ENCODE measurements around the gene CDC25B.
A peak's percentile ranks its signal among the peaks of the same experiment; 100 is the strongest.

The CDC25B gene

DNA sequence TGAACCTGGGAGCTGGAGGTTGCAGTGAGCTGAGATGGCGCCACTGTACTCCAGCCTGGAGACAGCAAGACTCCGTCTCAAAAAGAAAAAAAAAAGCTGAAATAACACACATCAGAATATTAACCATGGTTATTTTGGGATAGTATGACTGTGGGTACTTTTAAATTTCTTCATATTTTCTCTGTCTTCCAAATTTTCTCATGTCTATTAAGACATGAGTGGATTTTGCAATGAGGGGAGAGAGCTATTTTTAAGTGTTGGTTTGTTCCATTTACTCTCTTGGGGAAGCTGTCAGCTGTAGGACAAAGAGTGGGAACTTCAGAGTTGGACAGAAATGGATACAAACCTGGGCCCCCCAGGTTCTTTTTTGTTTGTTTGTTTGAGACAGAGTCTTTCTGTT, 38.8 kb upstream of the CDC25B start:
- H3K9me3 ChIP-seq (ENCODE audit: control insufficient read depth, insufficient read depth, low read length): no peaks in the 10 kb centered on the region
- no peaks in the 10 kb centered on the region for H3K36me3 ChIP-seq (ENCODE audit: insufficient read depth, low read length)
- H3K9ac ChIP-seq (ENCODE audit: low read depth, low read length): no peak overlapping the region
- peaks cover 5% of the 10 kb centered on the region; the same call in 1 of the 2 replicates for H3K4me1 ChIP-seq (ENCODE audit: insufficient read depth, low read length)

DNA sequence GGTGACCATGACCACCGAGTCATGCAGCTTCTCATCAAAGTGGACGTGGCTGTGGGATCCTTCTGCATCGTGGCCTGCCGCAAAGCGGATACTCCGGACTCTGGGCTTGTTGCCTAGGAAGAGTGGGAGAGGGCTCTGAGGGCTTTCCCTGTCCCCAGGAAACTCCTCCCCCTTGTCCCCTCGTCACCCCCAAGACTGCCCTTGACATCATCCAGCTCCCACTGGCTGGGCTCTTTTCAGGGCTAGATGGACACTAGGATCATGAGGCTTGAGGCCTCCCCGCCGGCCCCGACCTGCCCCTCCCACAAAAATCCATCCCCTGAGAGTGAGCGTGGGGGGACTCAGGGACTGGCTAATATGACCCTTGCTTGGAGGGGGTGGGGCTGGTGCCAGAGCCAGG, 37.5 kb upstream of the CDC25B start:
- Histone ChIP-seq H3K4me1 (ENCODE audit: insufficient read depth, low read length) (peaks cover 5% of the 10 kb centered on the region; the same call in 1 of the 2 replicates), H3K36me3 (ENCODE audit: insufficient read depth, low read length) (no peaks in the 10 kb centered on the region), H3K9ac (ENCODE audit: low read depth, low read length) (no peak overlapping the region)

GRCh38 chr20:3759316-3759823, 36.7 kb upstream of the CDC25B start:
- H3K4me1 ChIP-seq (ENCODE audit: insufficient read depth, low read length): peaks cover 5% of the 10 kb centered on the region; the same call in 1 of the 2 replicates
- no peak overlapping the region for H3K9ac ChIP-seq (ENCODE audit: low read depth, low read length)
- no peaks in the 10 kb centered on the region for H3K36me3 ChIP-seq (ENCODE audit: insufficient read depth, low read length)
- no peaks in the 10 kb centered on the region for H3K9me3 ChIP-seq (ENCODE audit: control insufficient read depth, insufficient read depth, low read length)

More for the DNA sequence above, 37.5 kb upstream of the CDC25B start:
- H3K9me3 ChIP-seq (ENCODE audit: control insufficient read depth, insufficient read depth, low read length): no peaks in the 10 kb centered on the region

GRCh38 chr20:3759884-3760283, 36.2 kb upstream of the CDC25B start:
- H3K4me1 ChIP-seq (ENCODE audit: insufficient read depth, low read length): peaks cover 5% of the 10 kb centered on the region; the same call in 1 of the 2 replicates
- no peaks in the 10 kb centered on the region for H3K36me3 ChIP-seq (ENCODE audit: insufficient read depth, low read length)
- no peaks in the 10 kb centered on the region for H3K9me3 ChIP-seq (ENCODE audit: control insufficient read depth, insufficient read depth, low read length)
- no peak overlapping the region for H3K9ac ChIP-seq (ENCODE audit: low read depth, low read length)

- Histone ChIP-seq H3K36me3 (ENCODE audit: insufficient read depth, low read length) (no peaks in the 10 kb centered on the region; the same call in 1 of the 2 replicates), H3K9me3 (ENCODE audit: control insufficient read depth, insufficient read depth, low read length) (no peaks in the 10 kb centered on the region), H3K9ac (ENCODE audit: low read depth, low read length) (no peak overlapping the region), H3K4me1 (ENCODE audit: insufficient read depth, low read length) (peaks cover 5% of the 10 kb centered on the region; the same call in 1 of the 2 replicates)
Observed at GRCh38 chr20:3760655-3761348, 35.3 kb upstream of the CDC25B start.

- H3K9ac ChIP-seq (ENCODE audit: low read depth, low read length): no peak overlapping the region
- no peaks in the 10 kb centered on the region for H3K9me3 ChIP-seq (ENCODE audit: control insufficient read depth, insufficient read depth, low read length)
- H3K4me1 ChIP-seq (ENCODE audit: insufficient read depth, low read length): peaks cover 5% of the 10 kb centered on the region
- no peaks in the 10 kb centered on the region; the same call in 1 of the 2 replicates for H3K36me3 ChIP-seq (ENCODE audit: insufficient read depth, low read length)
Observed at GRCh38 chr20:3763671-3764601, 32.2 kb upstream of the CDC25B start.

- Histone ChIP-seq H3K9me3 (ENCODE audit: control insufficient read depth, insufficient read depth, low read length) (no peaks in the 10 kb centered on the region), H3K4me1 (ENCODE audit: insufficient read depth, low read length) (peaks cover 5% of the 10 kb centered on the region), H3K36me3 (ENCODE audit: insufficient read depth, low read length) (no peaks in the 10 kb centered on the region; the same call in 1 of the 2 replicates), H3K9ac (ENCODE audit: low read depth, low read length) (no peak overlapping the region)
Observed at GRCh38 chr20:3764659-3765058, 31.5 kb upstream of the CDC25B start.

- H3K36me3 ChIP-seq (ENCODE audit: insufficient read depth, low read length): no peaks in the 10 kb centered on the region; the same call in 1 of the 2 replicates
- H3K9me3 ChIP-seq (ENCODE audit: control insufficient read depth, insufficient read depth, low read length): no peaks in the 10 kb centered on the region
- H3K9ac ChIP-seq (ENCODE audit: low read depth, low read length): no peak overlapping the region
- peaks cover 5% of the 10 kb centered on the region for H3K4me1 ChIP-seq (ENCODE audit: insufficient read depth, low read length)
Observed at GRCh38 chr20:3765171-3765882, 30.8 kb upstream of the CDC25B start.

GRCh38 chr20:3766422-3767109, 29.5 kb upstream of the CDC25B start:
- Histone ChIP-seq H3K4me1 (ENCODE audit: insufficient read depth, low read length) (no peaks in the 10 kb centered on the region; the same call in 1 of the 2 replicates), H3K9me3 (ENCODE audit: control insufficient read depth, insufficient read depth, low read length) (no peaks in the 10 kb centered on the region), H3K36me3 (ENCODE audit: insufficient read depth, low read length) (no peaks in the 10 kb centered on the region; the same call in 1 of the 2 replicates), H3K9ac (ENCODE audit: low read depth, low read length) (peak overlapping the region; percentile 74)

DNA sequence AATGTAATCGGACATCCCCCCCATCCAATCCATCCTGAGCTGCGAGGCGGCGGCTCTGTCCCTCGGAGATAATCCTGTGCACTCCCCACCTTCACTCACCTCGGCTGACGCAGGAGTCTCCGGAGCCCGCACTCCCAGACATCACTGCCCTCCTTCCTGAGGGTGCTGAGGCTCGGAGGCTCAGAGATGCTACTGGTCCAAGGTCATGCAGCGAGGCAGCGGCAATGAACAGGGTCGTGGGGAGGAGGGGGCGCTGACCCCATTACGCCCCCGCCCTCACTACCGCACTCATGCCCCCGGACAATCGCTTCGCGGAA, 29.0 kb upstream of the CDC25B start:
- Histone ChIP-seq H3K4me1 (ENCODE audit: insufficient read depth, low read length) (no peaks in the 10 kb centered on the region; the same call in 1 of the 2 replicates), H3K9me3 (ENCODE audit: control insufficient read depth, insufficient read depth, low read length) (no peaks in the 10 kb centered on the region), H3K36me3 (ENCODE audit: insufficient read depth, low read length) (no peaks in the 10 kb centered on the region; the same call in 1 of the 2 replicates), H3K9ac (ENCODE audit: low read depth, low read length) (peak overlapping the region; percentile 74)

DNA sequence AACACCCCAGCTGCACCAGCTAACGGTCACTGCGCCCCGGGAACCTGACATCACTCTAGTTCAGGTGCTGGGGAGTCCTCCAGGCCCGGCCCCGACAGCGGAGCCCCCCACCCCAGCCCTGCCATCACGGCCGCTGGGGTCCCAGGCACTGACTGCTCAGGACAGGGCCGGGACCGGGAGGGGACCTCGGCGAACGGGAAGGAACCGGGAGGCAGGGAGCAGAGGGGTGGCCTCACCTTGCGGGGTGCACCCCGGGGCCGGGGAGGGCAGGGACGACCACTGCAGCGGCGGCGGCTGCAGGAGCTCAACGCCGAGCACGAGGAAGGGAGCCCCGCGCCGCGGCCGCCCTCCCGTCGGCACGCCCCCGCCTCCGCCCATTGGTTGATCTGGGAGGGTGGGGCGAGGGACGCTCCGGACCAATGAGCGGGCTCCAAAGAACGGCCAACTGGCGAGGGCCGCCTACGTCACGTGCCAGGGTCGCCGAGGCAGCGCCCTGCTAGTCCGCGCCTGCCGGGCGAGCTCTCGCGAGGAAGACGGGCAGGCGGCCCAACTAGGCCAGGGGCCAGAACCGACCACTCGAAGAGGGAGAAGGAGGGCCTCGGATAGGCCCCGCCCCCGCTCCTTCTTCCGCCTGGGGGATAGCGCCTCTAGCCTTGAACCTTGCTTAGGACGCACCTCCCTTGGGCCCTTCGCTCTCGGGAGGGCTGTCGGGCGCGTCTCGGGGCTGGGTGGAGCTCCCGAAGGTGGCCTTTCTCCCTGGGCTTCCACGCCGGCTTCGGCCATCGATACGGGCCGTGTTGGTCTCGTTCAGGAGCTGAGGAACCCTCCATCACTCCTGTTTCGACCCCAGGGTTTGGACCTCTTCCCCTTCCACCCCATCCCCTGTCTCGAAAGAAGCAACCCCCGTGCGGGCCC, 28.4 kb upstream of the CDC25B start, which contains the start of gene ADISSP:
Gene ADISSP, minus strand, starts transcription at position 327 of the 915 bp plus-strand sequence. CDS start 7,653 bp downstream, outside the sequence.
- Histone ChIP-seq H3K4me1 (ENCODE audit: insufficient read depth, low read length) (no peaks in the 10 kb centered on the region; the same call in 1 of the 2 replicates), H3K9me3 (ENCODE audit: control insufficient read depth, insufficient read depth, low read length) (no peaks in the 10 kb centered on the region), H3K9ac (ENCODE audit: low read depth, low read length) (peak within 1 kb of the TSS; percentile 74), H3K36me3 (ENCODE audit: insufficient read depth, low read length) (no peaks in the 10 kb centered on the region; the same call in 1 of the 2 replicates)

DNA sequence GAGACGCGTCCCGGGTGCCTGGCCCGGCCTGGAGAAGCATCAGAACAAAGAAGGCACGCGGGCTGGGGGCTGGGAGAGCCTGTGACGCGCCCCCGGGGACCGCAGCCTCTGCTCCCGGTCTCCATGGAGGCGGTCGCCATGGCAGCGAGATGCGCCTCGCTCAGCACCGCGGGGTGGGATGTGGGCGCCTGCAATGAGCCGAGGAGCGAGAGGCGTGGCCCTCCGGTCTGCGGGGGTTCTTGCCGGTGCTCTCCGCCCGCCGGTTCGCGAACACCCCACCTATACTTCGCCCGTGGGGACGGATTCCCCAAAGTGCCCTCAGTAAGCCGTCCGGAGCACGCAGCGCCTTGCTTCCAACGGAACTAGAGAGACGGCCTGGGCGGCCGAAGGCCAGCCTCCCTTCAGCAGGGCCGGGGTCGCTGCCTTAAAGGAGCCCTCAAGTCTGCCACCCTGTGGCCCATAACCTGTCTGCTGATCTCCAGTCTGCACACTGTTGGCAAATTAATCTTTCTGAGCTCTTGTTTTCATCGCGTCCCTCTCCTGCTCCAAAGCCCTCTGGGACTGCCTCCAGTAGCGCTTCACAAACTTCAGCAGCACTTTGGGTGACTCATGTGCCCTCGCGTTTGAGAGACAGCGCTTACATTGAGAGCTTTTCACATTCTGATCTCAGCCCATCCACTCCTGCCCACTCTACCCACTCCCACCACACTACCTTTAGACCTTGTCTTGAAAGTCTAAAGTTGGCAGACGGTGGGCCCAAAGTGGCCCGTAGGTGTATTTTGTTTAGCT, 27.6 kb upstream of the CDC25B start:
- Histone ChIP-seq H3K36me3 (ENCODE audit: insufficient read depth, low read length) (no peaks in the 10 kb centered on the region; the same call in 1 of the 2 replicates), H3K9me3 (ENCODE audit: control insufficient read depth, insufficient read depth, low read length) (no peaks in the 10 kb centered on the region), H3K4me1 (ENCODE audit: insufficient read depth, low read length) (no peaks in the 10 kb centered on the region; the same call in 1 of the 2 replicates), H3K9ac (ENCODE audit: low read depth, low read length) (peak overlapping the region; percentile 71)

All from ES-I3 (cell line).